NCI-H460 (cell line): ENCODE measurements around the gene SF3B2. TPM values are rescaled to one million over a fixed set of nuclear protein-coding genes. Genes with fewer than 3 reads are reported as not detected.
"Not testable (repeated sequence)": the region's sequence is repeated elsewhere in the genome, so short reads cannot be mapped to it uniquely, and the experiment has no call there.

Experiments used
- DNase-seq: peaks from one replicate; pipeline ENCODE4 v3.0.0-alpha.2; 2016; ENCODE audit warnings: low read depth; ENCODE audit errors: extremely low read depth
- polyA plus RNA-seq: library from polyadenylated mRNA; depleted of rRNA; stranded (reverse); fragments of >200 nt; gene quantifications from 2 replicates; pipeline ENCODE4 v1.2.3, GENCODE V29; 2014; cell fraction: nucleus; rRNA removed
- total RNA-seq: library from RNA; depleted of rRNA; stranded (reverse); fragments of >200 nt; shearing (Covaris generic); gene quantifications from 2 replicates; pipeline ENCODE4 v1.2.3, GENCODE V29; 2014; rRNA removed

SF3B2 gene, protein sequence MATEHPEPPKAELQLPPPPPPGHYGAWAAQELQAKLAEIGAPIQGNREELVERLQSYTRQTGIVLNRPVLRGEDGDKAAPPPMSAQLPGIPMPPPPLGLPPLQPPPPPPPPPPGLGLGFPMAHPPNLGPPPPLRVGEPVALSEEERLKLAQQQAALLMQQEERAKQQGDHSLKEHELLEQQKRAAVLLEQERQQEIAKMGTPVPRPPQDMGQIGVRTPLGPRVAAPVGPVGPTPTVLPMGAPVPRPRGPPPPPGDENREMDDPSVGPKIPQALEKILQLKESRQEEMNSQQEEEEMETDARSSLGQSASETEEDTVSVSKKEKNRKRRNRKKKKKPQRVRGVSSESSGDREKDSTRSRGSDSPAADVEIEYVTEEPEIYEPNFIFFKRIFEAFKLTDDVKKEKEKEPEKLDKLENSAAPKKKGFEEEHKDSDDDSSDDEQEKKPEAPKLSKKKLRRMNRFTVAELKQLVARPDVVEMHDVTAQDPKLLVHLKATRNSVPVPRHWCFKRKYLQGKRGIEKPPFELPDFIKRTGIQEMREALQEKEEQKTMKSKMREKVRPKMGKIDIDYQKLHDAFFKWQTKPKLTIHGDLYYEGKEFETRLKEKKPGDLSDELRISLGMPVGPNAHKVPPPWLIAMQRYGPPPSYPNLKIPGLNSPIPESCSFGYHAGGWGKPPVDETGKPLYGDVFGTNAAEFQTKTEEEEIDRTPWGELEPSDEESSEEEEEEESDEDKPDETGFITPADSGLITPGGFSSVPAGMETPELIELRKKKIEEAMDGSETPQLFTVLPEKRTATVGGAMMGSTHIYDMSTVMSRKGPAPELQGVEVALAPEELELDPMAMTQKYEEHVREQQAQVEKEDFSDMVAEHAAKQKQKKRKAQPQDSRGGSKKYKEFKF
- 91.7 and 101 TPM in 2 replicates for total RNA-seq
- 62.7 and 76.0 TPM in 2 replicates for polyA plus RNA-seq

DNA sequence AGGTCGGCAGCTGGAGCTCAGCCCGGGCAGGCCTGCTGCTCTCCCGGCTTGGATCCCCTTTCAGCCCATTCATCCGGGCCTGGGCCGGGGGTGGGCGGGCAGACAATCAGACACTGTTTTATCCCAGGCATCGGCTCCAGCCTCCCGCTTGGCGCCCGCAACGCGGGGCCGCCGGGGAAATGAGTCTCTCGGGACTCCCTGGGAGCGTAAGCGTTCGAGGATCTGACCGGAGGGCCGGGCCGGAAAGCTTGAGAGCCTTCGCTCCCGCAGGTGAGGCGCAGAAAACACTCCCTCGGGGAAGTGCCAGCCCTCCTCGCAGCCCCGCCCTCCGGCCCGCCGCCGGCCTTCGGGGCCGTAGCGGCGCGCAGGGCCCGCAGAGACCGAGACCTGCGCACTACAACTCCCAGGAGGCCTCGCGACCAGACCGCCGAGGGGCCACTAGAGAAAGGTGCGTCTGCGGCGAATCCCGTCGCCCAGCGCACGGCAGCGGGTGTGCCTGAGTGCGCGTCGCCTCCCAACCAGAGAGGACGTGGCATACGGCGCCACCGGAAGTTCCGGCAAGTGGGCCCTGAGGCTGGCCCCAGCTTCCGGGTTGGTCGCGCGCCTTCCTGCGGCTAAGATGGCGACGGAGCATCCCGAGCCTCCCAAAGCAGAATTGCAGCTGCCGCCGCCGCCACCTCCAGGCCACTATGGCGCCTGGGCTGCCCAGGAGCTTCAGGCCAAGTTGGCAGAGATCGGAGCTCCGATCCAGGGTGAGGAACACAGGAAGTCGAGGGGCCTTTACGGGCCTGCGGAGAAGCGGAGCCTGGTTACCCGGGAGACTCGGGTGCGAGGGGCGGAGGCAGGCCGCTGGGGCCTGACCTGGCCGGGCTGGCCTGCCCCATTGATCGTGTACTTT is at the start of gene SF3B2:
Gene SF3B2 (plus strand): TSS at position 599 of the 898 bp plus-strand sequence. CDS start 21 bp downstream, at position 620.
- DNase-seq, result peak; percentile 95

DNA sequence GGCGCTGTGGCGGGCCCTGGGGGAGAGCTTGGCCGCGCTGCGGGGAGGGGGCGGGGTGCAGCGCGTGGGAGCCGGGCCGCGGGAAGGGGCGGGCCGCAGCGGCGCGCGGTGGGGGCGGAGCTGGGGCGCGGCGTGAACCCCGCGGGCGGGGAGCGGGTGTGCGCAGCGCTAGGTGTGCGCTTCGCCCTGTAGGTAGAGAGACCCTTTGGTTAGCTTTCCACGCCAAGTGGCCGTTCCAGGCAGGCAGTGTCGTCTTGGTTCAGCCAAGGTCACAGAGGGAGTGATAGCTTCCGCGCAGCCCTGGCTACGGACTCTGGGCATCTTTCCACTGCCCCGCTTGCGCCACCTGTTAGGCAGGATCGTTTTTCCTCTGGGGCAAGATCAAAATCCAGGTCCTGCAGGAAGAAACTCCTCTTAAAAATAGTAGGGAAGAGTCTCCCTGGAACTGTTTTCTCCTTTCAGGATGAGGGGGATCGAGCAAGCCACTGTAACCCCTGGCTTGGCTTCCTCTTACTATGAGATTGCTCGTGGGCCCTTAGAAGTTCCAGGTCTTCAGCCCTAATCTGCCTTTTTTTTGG is 49.4 kb upstream of the SF3B2 start:
- DNase-seq, result peak; percentile 5

DNA sequence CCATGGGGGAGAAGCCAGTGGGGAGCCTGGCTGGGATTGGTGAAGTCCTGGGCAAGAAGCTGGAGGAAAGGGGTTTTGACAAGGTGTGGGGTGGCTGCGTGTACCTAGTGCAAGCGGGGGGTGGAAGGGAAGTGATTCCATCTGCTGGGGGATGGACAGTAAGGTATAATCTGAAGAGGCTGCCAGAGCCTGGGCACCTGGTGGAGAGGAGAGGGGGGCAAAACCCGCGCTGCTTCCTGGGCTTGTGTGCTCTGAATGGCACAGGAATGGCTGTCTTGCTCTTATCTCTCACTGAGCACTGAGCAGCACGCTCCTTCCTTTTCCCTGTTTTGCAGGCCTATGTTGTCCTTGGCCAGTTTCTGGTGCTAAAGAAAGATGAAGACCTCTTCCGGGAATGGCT is 48.9 kb upstream of the SF3B2 start:
- no peak for DNase-seq

DNA sequence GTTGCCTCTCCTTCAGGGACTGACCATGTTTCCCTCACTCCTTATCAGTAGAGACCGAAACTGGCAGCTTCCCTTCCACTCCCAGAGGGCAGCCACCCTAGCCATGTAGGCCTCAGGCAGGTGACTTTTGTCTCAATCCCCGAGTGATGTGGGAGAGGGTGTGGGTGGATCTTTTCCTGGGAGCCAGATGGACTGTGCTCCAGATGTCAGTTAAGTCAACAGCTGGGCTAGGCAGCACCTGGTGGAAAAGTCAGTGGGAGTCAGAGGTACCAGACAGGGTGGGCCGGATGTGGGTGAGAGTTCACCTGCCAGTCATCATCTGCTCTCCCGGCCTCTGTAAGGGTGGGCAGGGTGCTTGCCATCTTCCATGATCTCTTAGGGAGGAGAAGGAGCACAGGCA is 48.0 kb upstream of the SF3B2 start:
- no peak for DNase-seq

DNA sequence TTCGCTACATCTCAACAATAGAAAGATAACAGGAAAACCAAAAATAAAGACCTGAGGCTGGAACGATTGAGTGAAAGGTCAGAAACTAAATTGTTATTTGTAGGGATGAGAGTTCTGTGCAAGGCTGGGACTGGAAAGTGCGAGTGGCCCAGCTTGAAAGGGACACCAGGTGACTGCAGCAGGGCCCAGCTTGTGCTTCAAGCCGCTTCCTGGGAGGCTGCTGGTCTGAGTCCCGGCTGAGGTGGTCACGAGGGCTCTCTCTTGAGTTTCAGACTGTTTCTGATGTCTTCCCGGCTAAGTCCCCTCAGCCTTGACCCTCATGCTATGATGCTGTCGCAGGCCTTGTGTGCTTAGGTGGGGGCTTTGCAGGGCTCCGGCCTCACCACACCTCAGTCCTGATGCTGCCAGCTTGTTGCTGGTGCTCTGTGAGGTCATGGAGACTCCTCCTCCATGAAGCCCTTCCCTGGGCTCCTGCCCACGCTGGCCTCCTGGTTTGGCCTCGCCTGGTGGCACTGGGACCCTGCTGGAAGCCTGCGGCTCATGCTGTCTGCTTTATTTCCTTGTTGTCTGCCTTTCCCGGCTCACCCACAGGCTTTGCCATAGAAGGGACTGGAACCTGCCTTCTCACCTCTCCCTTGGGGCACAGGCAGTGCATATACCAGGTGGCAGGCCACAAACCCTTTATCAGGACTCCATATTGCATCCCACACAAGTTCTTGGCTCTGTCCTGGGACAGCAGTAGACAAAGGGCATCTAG is 45.9 kb upstream of the SF3B2 start:
- DNase-seq, result no peak

DNA sequence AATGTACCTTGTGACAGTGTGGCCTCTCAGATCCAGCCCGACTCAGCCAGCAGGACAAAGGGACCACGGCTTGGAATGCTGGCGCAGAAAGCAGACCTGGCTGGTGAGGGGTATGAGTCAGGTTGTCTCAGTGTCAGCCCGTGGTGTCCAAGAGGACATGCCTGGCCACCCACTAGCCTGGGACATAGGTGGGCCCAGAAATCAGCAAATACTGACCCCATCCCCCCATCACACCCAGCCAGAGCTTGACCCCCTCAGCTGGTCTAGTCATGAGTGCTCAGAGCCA is 45.3 kb upstream of the SF3B2 start:
- no peak for DNase-seq

DNA sequence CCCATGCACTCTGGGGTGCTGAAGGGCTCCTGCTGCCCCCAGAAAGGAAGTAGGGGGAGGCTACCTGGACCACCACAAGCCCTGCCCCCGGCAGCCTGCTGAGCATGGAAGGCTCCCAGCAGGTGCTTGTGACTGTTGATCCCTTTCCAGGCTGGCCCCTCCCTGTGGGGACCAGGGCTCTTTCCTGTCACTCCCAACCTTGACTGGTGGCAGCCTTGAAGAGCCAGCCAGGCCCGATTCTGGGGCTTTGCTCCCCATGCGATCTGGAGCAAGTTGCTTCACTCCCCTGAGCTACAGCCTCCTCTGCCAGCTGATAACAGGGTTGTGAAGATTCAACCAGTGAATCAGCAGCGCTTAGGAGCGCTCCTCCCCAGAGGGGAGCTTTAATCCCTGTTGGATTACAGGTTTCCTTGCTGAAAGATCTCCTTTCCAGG is 44.9 kb upstream of the SF3B2 start:
- no peak for DNase-seq

DNA sequence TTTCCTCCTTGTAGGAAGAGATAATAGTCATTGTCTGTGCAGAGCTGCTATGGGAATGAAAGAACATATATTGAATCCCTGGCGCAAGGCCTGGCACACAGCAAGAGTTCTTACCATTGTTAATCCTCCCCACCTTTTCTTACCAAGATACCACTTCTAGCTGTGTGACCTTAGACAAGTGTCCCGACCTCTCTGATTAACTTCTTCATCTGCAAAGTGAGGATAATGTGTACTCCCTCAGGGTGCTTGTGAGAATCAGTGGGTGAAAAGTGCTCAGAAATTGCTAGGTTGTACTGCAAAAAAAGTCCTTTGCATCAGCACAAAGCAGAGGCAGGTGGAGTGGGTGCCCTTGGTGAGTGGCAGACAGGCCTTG is 44.1 kb upstream of the SF3B2 start:
- DNase-seq, result no peak

DNA sequence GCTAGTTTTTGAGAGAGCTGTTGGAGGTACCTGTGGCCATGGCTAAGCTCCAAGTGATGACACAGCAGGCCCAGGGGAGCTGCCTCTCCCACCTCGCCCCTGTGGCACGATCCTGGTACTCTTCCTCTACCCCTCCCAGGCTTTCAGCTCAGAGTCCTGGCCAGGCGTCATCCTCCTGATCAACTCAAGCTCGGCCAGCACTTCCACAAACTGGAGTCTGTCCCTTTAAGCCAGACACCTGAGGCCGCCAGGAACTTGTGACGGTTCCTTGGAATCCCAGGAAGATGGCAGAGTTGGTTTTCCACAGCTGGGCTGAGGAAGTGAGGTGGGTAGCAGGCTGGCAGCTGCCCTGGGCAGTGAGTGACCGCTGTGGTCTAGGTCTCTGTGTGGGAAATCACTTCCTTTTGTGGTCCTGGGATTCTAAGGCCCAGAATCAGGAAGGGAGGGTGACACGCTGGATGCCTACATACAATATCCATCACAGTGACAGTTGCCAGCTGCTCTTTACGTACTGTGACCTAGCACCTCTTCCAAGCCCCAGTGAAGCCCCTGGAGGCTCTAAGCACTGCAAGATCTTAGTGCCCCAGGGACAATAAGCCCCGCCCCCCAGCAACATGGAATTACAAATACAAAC is 43.6 kb upstream of the SF3B2 start:
- DNase-seq, result no peak

DNA sequence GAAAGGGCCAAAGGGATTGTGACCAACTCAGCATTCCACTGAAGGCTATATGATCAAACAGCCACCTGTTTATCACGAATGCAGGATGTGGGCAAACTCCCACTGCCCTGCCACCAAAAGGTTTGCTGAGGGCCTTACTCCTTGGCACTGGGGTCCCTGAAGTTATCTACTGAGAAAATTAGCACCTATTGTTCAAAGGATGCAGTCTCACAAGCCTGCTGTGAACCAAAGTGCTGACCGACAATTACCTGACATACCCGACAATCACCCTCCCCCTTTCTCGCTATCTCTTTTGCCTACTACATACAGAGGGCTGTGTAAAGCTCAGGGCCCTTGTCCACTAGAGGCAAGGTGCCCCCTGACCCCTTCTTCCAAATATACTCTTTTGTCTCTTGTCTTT is 42.1 kb upstream of the SF3B2 start:
- not testable (repeated sequence) for DNase-seq

DNA sequence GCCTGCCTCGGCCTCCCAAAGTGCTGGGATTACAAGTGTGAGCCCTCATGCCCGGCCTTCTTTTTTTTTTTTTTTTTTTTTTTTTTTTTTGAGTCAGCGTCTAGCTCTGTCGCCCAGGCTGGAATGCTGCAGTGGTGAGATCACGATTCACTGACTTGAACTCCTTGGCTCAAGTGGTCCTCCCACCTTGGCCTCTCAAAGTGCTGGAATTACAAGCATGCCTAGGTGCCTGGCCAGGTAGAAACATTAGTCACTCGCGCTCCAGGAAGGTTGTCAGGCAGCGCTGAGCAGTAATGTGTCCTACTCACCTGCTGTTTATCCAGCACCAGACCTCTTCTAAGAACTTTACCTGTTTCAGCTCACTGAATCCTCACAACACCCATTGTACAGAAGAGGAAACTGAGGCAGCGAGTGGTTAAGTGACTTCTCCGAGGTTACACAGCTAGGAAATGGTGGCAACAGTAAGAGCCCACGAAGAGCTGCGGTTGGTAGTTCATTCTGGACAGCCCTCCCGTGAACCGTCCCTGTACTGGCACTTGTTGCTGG is 40.9 kb upstream of the SF3B2 start:
- no peak for DNase-seq

DNA sequence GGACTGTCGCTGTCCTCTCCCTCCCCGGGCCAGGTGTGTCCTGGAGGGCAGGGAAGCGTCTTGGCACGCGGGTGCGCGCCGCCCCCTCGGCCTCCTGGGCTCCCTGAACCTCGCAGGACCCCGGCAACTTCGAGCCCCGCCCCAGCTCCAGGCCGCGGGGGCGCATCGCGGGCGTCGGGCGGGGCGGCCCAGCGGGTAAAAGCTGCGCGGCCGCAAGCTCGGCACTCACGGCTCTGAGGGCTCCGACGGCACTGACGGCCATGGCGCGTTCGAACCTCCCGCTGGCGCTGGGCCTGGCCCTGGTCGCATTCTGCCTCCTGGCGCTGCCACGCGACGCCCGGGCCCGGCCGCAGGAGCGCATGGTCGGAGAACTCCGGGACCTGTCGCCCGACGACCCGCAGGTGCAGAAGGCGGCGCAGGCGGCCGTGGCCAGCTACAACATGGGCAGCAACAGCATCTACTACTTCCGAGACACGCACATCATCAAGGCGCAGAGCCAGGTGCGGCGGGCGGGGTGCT is 40.3 kb upstream of the SF3B2 start, which contains the start of gene CST6:
Gene CST6 (plus strand): TSS at position 224 of the 519 bp plus-strand sequence. CDS start 37 bp downstream, at position 261.
- DNase-seq, result no peak

DNA sequence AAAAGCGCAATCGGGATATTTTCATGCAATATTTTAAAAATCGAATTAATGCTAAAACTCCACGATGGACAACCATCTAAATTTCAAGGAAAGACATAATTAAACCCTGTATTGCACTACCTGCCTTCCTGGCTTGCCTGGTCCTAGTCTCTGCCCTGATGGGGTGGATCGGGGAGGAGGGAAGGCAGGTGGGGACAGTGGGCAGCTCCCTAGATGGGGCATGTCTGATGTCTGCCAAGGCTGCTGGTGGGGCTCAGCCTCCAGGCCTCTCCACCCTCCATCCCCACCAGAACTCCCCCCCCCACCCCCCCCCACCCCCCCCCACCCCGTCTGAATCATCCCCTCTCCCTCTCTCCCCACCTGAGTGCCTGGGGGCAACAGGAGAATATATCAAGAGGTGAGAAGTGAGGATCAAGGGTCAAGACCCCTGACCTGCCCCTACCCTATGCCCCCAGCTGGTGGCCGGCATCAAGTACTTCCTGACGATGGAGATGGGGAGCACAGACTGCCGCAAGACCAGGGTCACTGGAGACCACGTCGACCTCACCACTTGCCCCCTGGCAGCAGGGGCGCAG is 39.7 kb upstream of the SF3B2 start:
- no peak for DNase-seq

DNA sequence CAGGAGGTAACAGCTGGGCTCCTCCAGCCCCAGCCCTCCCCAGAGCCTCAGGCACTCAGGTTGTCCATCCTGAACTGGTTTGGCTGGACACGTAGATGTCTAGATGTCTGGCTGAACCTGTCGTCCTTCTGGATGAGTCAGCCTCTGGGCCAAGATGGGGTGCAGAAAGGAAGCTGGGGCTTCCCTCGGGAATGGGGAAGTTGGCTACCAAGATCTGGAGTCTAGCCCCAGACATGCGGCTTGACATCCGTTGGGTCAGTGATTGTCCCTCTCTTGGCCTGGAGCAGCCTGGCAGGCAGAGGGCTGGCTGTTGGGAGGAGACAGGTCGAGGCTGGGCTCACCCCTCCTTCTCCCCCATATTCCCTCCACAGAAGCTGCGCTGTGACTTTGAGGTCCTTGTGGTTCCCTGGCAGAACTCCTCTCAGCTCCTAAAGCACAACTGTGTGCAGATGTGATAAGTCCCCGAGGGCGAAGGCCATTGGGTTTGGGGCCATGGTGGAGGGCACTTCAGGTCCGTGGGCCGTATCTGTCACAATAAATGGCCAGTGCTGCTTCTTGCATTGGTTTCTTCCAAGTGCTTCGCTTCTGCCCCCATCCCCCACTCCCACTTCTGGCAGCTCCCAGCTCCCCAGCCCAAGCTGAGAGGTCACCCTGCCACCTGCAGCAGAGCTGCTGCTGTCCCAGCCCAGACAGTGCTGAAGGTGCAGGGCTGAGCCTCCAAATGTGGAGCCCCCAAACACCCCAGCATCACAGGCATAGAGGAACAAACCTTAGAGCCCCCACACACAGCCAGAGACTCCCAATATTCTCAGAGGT is 39.0 kb upstream of the SF3B2 start:
- no peak for DNase-seq

DNA sequence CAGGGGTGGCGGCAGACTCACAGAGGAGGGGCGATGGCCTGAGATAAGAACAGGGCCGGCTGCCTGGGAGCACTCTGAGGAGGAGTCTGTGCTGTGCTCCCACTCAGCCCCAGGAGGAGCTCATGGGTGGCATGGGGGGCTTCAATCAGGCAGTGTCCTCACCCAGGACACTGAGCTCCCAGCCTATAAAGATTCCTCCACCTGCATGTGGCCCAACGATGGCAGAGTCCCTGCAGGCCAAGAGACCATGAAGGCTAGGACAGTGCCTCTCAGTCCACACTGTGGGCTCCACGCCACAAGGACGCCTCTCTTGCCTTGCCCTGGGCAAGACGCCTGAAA is 38.4 kb upstream of the SF3B2 start:
- no peak for DNase-seq

DNA sequence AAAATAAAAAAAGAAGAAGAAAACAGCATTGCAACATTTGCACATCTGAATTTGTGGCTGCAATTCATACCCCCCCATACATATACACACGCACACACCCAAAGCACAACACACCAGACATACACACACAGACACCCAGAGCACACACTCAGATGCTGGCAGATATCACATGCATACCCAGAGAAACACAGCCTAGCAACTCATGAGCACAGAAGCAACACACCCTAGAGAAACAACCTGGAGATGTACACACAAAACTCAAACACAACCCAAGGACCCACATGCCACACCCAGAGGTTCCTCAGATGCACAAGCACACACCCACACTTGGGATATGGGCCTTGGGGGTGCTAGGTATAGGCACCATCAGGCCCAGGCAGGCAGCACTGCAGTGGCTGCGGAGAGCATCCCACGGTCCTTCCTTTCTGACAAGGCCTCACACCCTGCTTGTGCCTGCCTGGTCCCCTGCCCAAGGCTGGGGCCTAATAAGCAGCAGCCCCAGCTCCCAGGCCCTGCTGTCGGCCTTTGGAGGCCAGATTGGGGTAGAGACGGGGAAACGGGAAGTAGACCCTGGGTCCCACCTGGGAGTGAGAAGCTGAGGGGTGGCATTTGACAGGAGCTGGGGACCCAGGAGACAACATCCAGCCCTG is 37.2 kb upstream of the SF3B2 start:
- DNase-seq, result no peak

DNA sequence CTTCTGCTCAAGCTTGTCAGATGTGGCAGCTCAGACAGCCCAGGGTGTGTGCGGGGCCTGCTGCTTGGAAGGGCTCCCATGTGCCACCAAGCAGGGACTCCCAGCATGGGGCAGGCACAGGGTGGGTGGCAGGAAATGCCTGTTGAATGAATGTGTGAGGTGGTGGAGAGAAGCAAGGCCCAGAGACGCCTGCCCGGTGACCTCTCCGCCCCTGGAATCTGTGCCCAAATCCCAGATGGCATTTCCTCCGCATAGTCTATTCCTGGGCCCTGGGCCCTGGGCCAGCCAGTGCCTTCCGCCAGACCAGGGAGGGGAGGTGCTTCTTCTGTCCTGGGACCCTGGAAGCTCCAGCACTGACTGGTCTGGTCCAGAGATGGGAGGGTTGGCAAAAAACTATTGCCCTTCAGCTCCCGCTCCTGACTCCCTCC is 36.7 kb upstream of the SF3B2 start:
- no peak for DNase-seq
